GM18508 (cell line): ENCODE data around the gene PTPN20.

Source experiments
- ATAC-seq: cut with Tn5 transposase; IDR thresholded peaks from one replicate; pipeline ENCODE4 v1.9.1; 2021; ENCODE audit warnings: moderate number of reproducible peaks; ENCODE audit not compliant: insufficient read depth, unreplicated experiment

PTPN20 gene

GRCh38 chr10:47044741-47045140 lies 133.5 kb downstream of the PTPN20 start:
- ATAC-seq: no peak

GRCh38 chr10:47045331-47045861 lies 134.2 kb downstream of the PTPN20 start:
- ATAC-seq: no peak

GRCh38 chr10:47046321-47047126 lies 135.3 kb downstream of the PTPN20 start:
- ATAC-seq: no peak

- ATAC-seq: no peak
Measured at GRCh38 chr10:47047127-47047504, 135.9 kb downstream of the PTPN20 start.

GRCh38 chr10:47047577-47048525 lies 136.6 kb downstream of the PTPN20 start:
- ATAC-seq: no peak

- no peak for ATAC-seq
Measured at GRCh38 chr10:47048526-47048905, 137.3 kb downstream of the PTPN20 start.

GRCh38 chr10:47049056-47049851 lies 138.0 kb downstream of the PTPN20 start:
- ATAC-seq: no peak

- no peak for ATAC-seq
Measured at GRCh38 chr10:47049906-47050305, 138.7 kb downstream of the PTPN20 start.

GRCh38 chr10:47050618-47051455 lies 139.6 kb downstream of the PTPN20 start:
- ATAC-seq: no peak

GRCh38 chr10:47051741-47052238 lies 140.6 kb downstream of the PTPN20 start:
- no peak for ATAC-seq
